HepG2 (cell line): ENCODE measurements around the gene VPS37D. TPM values are rescaled to one million over a fixed set of nuclear protein-coding genes. Genes with fewer than 3 reads are reported as not detected.

Experiments used
- ETV6 ChIP-seq: sonication (generic); formaldehyde crosslinking; conservative IDR thresholded peaks from 2 replicates; pipeline ENCODE4 v1.4.0; 2020; ENCODE audit warnings: missing genetic modification reagents
- MLLT10 ChIP-seq: sonication (generic); formaldehyde crosslinking; IDR thresholded peaks from 2 replicates; pipeline ENCODE4 v1.4.0; 2020; ENCODE audit warnings: missing genetic modification reagents
- PAX8 ChIP-seq: sonication (generic); formaldehyde crosslinking; IDR thresholded peaks from 2 replicates; pipeline ENCODE4 v1.8.0; 2022; ENCODE audit warnings: mild to moderate bottlenecking, missing genetic modification reagents, borderline replicate concordance
- RAD51 ChIP-seq: fragments of 450-650 bp; IDR thresholded peaks from 2 replicates; pipeline ENCODE4 v1.6.1; 2016; ENCODE audit warnings: borderline replicate concordance
- REL ChIP-seq: sonication (generic); formaldehyde crosslinking; conservative IDR thresholded peaks from 2 replicates; pipeline ENCODE4 v1.8.0; 2022; ENCODE audit warnings: mild to moderate bottlenecking, missing genetic modification reagents, moderate library complexity
- RNF219 ChIP-seq: sonication (generic); formaldehyde crosslinking; IDR thresholded peaks from 2 replicates; pipeline ENCODE4 v1.5.0; 2020; ENCODE audit warnings: mild to moderate bottlenecking, missing genetic modification reagents
- SNAPC2 ChIP-seq: sonication (generic); formaldehyde crosslinking; IDR thresholded peaks from 2 replicates; pipeline ENCODE4 v1.8.1; 2022; ENCODE audit warnings: mild to moderate bottlenecking, missing genetic modification reagents
- SUZ12 ChIP-seq: fragments of 150-350 bp; IDR thresholded peaks from 2 replicates; pipeline ENCODE4 v1.6.1; 2014; ENCODE audit warnings: low read depth, low read length
- SYNCRIP ChIP-seq: fragments of 200-400 bp; formaldehyde crosslinking; IDR thresholded peaks from 2 replicates; pipeline ENCODE4 v1.6.1; 2018; ENCODE audit warnings: mild to moderate bottlenecking, low read depth, low read length; ENCODE audit not compliant: insufficient read depth
- TFDP1 ChIP-seq: IDR thresholded peaks from 2 replicates; pipeline ENCODE4 v1.6.1; 2016; ENCODE audit warnings: missing compliant biosample characterization, missing genetic modification reagents, borderline replicate concordance
- ZBTB25 ChIP-seq: IDR thresholded peaks from 2 replicates; pipeline ENCODE4 v1.6.1; 2018; ENCODE audit warnings: missing genetic modification reagents
- ZFP36L2 ChIP-seq: sonication (generic); formaldehyde crosslinking; IDR thresholded peaks from 2 replicates; pipeline ENCODE4 v1.4.0; 2020; ENCODE audit warnings: missing genetic modification reagents
- ZNF207 ChIP-seq: fragments of 450-650 bp; IDR thresholded peaks from 2 replicates; pipeline ENCODE4 v1.6.1; 2016; ENCODE audit warnings: antibody characterized with exemption, borderline replicate concordance
- ZNF234 ChIP-seq: sonication (generic); formaldehyde crosslinking; conservative IDR thresholded peaks from 2 replicates; pipeline ENCODE4 v1.5.1; 2020; ENCODE audit warnings: mild to moderate bottlenecking, missing genetic modification reagents
- ZNF251 ChIP-seq: sonication (generic); formaldehyde crosslinking; IDR thresholded peaks from 2 replicates; pipeline ENCODE4 v1.9.0; 2021; ENCODE audit warnings: mild to moderate bottlenecking, missing genetic modification reagents
- ZNF33A ChIP-seq: sonication (generic); formaldehyde crosslinking; IDR thresholded peaks from 2 replicates; pipeline ENCODE4 v1.5.1; 2020; ENCODE audit warnings: missing genetic modification reagents, mild to moderate bottlenecking, moderate library complexity, borderline replicate concordance
- ZNF619 ChIP-seq: sonication (generic); formaldehyde crosslinking; IDR thresholded peaks from 2 replicates; pipeline ENCODE4 v1.4.0; 2020; ENCODE audit warnings: mild to moderate bottlenecking, missing genetic modification reagents
- ZSCAN22 ChIP-seq: sonication (generic); formaldehyde crosslinking; IDR thresholded peaks from 2 replicates; pipeline ENCODE4 v1.4.0; 2020; ENCODE audit warnings: mild to moderate bottlenecking, missing genetic modification reagents
- polyA plus RNA-seq, 8 experiments: library from polyadenylated mRNA; depleted of rRNA in 3 of 8; stranded (reverse) in 7 of 8; unstranded in 1 of 8; fragments of >200 nt; fragmentation: Illumina TruSeq in 4 of 8; extraction: Trizol in 4 of 8; gene quantifications; 2 replicates each; pipeline versions ENCODE4 v1.2.1 to v1.2.3, GENCODE V29; 2011 to 2016; ENCODE audit warnings: low read depth in 4 of 8, missing spikeins in 1 of 8, mixed read lengths in 1 of 8; ENCODE audit not compliant: insufficient read depth in 1 of 8
- total RNA-seq, 5 experiments: library from RNA; depleted of rRNA; stranded (reverse); fragments of >200 nt; fragmentation: Illumina TruSeq; extraction: Trizol; gene quantifications; 2 replicates each; pipeline ENCODE4 v1.2.3, GENCODE V29; 2016; ENCODE audit warnings: low read depth in 1 of 5
- TF ChIP-seq, protein P1 (sequence below): sonication (generic); formaldehyde crosslinking; IDR thresholded peaks from 2 replicates; pipeline ENCODE4 v1.8.1; 2023; ENCODE audit warnings: mild to moderate bottlenecking, inconsistent platforms, moderate library complexity, missing genetic modification reagents, borderline replicate concordance
- TF ChIP-seq, protein P2 (sequence below): sonication (generic); formaldehyde crosslinking; IDR thresholded peaks from 2 replicates; pipeline ENCODE4 v1.5.1; 2020; ENCODE audit warnings: missing genetic modification reagents, mild to moderate bottlenecking, borderline replicate concordance
- TF ChIP-seq, protein P3 (sequence below), 2 experiments: fragments of 450-650 bp in 1 of 2; sonication (generic) in 1 of 2; formaldehyde crosslinking; IDR thresholded peaks; 2 replicates each; pipeline versions ENCODE4 v1.5.0 to v1.8.0; 2020 to 2022; ENCODE audit warnings: mild to moderate bottlenecking in 1 of 2, missing genetic modification reagents in 1 of 2

The VPS37D gene
- total and polyA plus RNA-seq, 2 of the 13 experiments (the other 11 are each of a cell fraction or from before 2014, with no cell fraction given) = 3.8 to 6.3 TPM

- no peak for TF ChIP-seq ZNF33A (CRISPR knock-in tag)
- no peak for TF ChIP-seq SNAPC2 (CRISPR knock-in tag)
- no peak for TF ChIP-seq ZFP36L2 (CRISPR knock-in tag)
- TF ChIP-seq, protein P1, sequence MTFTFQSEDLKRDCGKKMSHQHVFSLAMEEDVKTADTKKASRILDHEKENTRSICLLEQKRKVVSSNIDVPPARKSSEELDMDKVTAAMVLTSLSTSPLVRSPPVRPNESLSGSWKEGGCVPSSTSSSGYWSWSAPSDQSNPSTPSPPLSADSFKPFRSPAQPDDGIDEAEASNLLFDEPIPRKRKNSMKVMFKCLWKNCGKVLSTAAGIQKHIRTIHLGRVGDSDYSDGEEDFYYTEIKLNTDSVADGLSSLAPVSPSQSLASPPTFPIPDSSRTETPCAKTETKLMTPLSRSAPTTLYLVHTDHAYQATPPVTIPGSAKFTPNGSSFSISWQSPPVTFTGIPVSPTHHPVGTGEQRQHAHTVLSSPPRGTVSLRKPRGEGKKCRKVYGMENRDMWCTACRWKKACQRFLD = peak; percentile 88
- TF ChIP-seq ZBTB25 (CRISPR knock-in tag) = no peak
- TF ChIP-seq ZNF251 (CRISPR knock-in tag) = no peak
- peak; percentile 73; the same call in 1 of the 2 replicates for TF ChIP-seq TFDP1
- no peak for TF ChIP-seq ZNF619 (CRISPR knock-in tag)
- TF ChIP-seq, protein P2, sequence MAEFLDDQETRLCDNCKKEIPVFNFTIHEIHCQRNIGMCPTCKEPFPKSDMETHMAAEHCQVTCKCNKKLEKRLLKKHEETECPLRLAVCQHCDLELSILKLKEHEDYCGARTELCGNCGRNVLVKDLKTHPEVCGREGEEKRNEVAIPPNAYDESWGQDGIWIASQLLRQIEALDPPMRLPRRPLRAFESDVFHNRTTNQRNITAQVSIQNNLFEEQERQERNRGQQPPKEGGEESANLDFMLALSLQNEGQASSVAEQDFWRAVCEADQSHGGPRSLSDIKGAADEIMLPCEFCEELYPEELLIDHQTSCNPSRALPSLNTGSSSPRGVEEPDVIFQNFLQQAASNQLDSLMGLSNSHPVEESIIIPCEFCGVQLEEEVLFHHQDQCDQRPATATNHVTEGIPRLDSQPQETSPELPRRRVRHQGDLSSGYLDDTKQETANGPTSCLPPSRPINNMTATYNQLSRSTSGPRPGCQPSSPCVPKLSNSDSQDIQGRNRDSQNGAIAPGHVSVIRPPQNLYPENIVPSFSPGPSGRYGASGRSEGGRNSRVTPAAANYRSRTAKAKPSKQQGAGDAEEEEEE (CRISPR knock-in tag) = no peak
- no peak for TF ChIP-seq ZSCAN22
- no peak for TF ChIP-seq MLLT10
- TF ChIP-seq ZNF234 (CRISPR knock-in tag) = no peak; the same call in 1 of the 2 replicates
- peak; percentile 78; the same call in 1 of the 2 replicates for TF ChIP-seq PAX8 (CRISPR knock-in tag)
- TF ChIP-seq REL (CRISPR knock-in tag) = peak; percentile 58; the same call in 1 of the 2 replicates
- TF ChIP-seq RNF219 (CRISPR knock-in tag) = no peak
- TF ChIP-seq SYNCRIP = no peak
- TF ChIP-seq SUZ12 = no peak
- no peak for TF ChIP-seq RAD51
- peak; percentile 77 for TF ChIP-seq ETV6
- TF ChIP-seq, protein P3, sequence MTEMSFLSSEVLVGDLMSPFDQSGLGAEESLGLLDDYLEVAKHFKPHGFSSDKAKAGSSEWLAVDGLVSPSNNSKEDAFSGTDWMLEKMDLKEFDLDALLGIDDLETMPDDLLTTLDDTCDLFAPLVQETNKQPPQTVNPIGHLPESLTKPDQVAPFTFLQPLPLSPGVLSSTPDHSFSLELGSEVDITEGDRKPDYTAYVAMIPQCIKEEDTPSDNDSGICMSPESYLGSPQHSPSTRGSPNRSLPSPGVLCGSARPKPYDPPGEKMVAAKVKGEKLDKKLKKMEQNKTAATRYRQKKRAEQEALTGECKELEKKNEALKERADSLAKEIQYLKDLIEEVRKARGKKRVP (CRISPR knock-in tag; IDR thresholded peaks at IDR 0.05) = no peak
- TF ChIP-seq ZNF207 = no peak
Observed at GRCh38 chr7:73623798-73624668, 43.6 kb upstream of the VPS37D start, which contains the start of gene MLXIPL (continued).
